HG03571 (cell line): ENCODE data around the gene RNGTT.

Experiments
- ATAC-seq: cut with Tn5 transposase; IDR thresholded peaks from one replicate; pipeline ENCODE4 v1.9.1; 2021; ENCODE audit not compliant: unreplicated experiment

The RNGTT gene

GRCh38 chr6:88565836-88566235 is 397.6 kb downstream of the RNGTT start:
- no peak for ATAC-seq

GRCh38 chr6:88565409-88565811 is 398.0 kb downstream of the RNGTT start:
- no peak for ATAC-seq

GRCh38 chr6:88563277-88563625 is 400.2 kb downstream of the RNGTT start:
- no peak for ATAC-seq

GRCh38 chr6:88562353-88563276 is 400.8 kb downstream of the RNGTT start:
- no peak for ATAC-seq

GRCh38 chr6:88561954-88562315 is 401.5 kb downstream of the RNGTT start:
- no peak for ATAC-seq

GRCh38 chr6:88561034-88561953 is 402.1 kb downstream of the RNGTT start:
- no peak for ATAC-seq
